Stimulated activated naive CD8-positive, alpha-beta T cell treated with anti-CD3 and anti-CD28 coated beads, Interleukin-15, Interleukin-2, amounts not matched to agents 100 ng/mL and 50 ng/mL, for 24 hours (primary cell): ENCODE measurements around the gene CYP26A1.
"Not testable (repeated sequence)": the region's sequence is repeated elsewhere in the genome, so short reads cannot be mapped to it uniquely, and the experiment has no call there.

Experiments used
- H3K27ac Mint-ChIP-seq: one replicate; pipeline ENCODE4 v1.8.0; 2021; ENCODE audit warnings: mild to moderate bottlenecking, mixed read lengths
- H3K27me3 Mint-ChIP-seq: one replicate; pipeline ENCODE4 v1.8.0; 2021; ENCODE audit warnings: mixed read lengths
- H3K36me3 Mint-ChIP-seq: one replicate; pipeline ENCODE4 v1.8.0; 2021; ENCODE audit warnings: low read depth, mixed read lengths
- H3K4me1 Mint-ChIP-seq: one replicate; pipeline ENCODE4 v1.8.0; 2021; ENCODE audit warnings: low read depth, mixed read lengths
- H3K4me3 Mint-ChIP-seq: one replicate; pipeline ENCODE4 v1.8.0; 2021; ENCODE audit warnings: mild to moderate bottlenecking, mixed read lengths
- H3K9me3 Mint-ChIP-seq: one replicate; pipeline ENCODE4 v1.8.0; 2021; ENCODE audit warnings: mixed read lengths

Gene CYP26A1

GRCh38 chr10:93081834-93082233 is 8.1 kb downstream of the CYP26A1 start:
- H3K4me3 Mint-ChIP-seq = no peak overlapping the region
- H3K27me3 Mint-ChIP-seq = peaks cover 43% of the 10 kb centered on the region
- no peaks in the 10 kb centered on the region for H3K9me3 Mint-ChIP-seq
- no peak overlapping the region for H3K27ac Mint-ChIP-seq
- H3K4me1 Mint-ChIP-seq = peaks cover 3% of the 10 kb centered on the region
- no peaks in the 10 kb centered on the region for H3K36me3 Mint-ChIP-seq

GRCh38 chr10:93083743-93084539 is 10.2 kb downstream of the CYP26A1 start:
- H3K4me1 Mint-ChIP-seq = peaks cover 3% of the 10 kb centered on the region
- no peak overlapping the region for H3K27ac Mint-ChIP-seq
- no peak overlapping the region for H3K4me3 Mint-ChIP-seq
- no peaks in the 10 kb centered on the region for H3K9me3 Mint-ChIP-seq
- no peaks in the 10 kb centered on the region for H3K36me3 Mint-ChIP-seq
- H3K27me3 Mint-ChIP-seq = peaks cover 37% of the 10 kb centered on the region

- no peaks in the 10 kb centered on the region for H3K4me1 Mint-ChIP-seq
- H3K4me3 Mint-ChIP-seq = no peak overlapping the region
- H3K27ac Mint-ChIP-seq = no peak overlapping the region
- no peaks in the 10 kb centered on the region for H3K9me3 Mint-ChIP-seq
- H3K27me3 Mint-ChIP-seq = peaks cover 31% of the 10 kb centered on the region
- no peaks in the 10 kb centered on the region for H3K36me3 Mint-ChIP-seq
These were observed 11.7 kb downstream of the CYP26A1 start for GRCh38 chr10:93085272-93085859.

- no peak overlapping the region for H3K27ac Mint-ChIP-seq
- no peaks in the 10 kb centered on the region for H3K4me1 Mint-ChIP-seq
- no peaks in the 10 kb centered on the region for H3K36me3 Mint-ChIP-seq
- peaks cover 26% of the 10 kb centered on the region for H3K27me3 Mint-ChIP-seq
- H3K4me3 Mint-ChIP-seq = no peak overlapping the region
- no peaks in the 10 kb centered on the region for H3K9me3 Mint-ChIP-seq
These were observed 12.6 kb downstream of the CYP26A1 start for GRCh38 chr10:93086289-93086688.

- Mint-ChIP-seq H3K36me3 (no peaks in the 10 kb centered on the region), H3K9me3 (no peaks in the 10 kb centered on the region), H3K27me3 (peaks cover 19% of the 10 kb centered on the region), H3K4me1 (no peaks in the 10 kb centered on the region), H3K4me3 (no peak overlapping the region), H3K27ac (no peak overlapping the region)
These were observed 14.2 kb downstream of the CYP26A1 start for GRCh38 chr10:93087846-93088245.

- Mint-ChIP-seq H3K9me3 (no peaks in the 10 kb centered on the region), H3K4me1 (no peaks in the 10 kb centered on the region), H3K27ac (no peak overlapping the region), H3K4me3 (no peak overlapping the region), H3K36me3 (no peaks in the 10 kb centered on the region), H3K27me3 (peaks cover 18% of the 10 kb centered on the region)
These were observed 14.8 kb downstream of the CYP26A1 start for GRCh38 chr10:93088466-93088865.

- no peaks in the 10 kb centered on the region for H3K36me3 Mint-ChIP-seq
- no peak overlapping the region for H3K4me3 Mint-ChIP-seq
- no peak overlapping the region for H3K27ac Mint-ChIP-seq
- peaks cover 14% of the 10 kb centered on the region for H3K27me3 Mint-ChIP-seq
- no peaks in the 10 kb centered on the region for H3K9me3 Mint-ChIP-seq
- H3K4me1 Mint-ChIP-seq = no peaks in the 10 kb centered on the region
These were observed 16.9 kb downstream of the CYP26A1 start for GRCh38 chr10:93090619-93091018.

GRCh38 chr10:93091960-93092359 is 18.3 kb downstream of the CYP26A1 start:
- Mint-ChIP-seq H3K9me3 (no peaks in the 10 kb centered on the region), H3K27ac (no peak overlapping the region), H3K4me1 (no peaks in the 10 kb centered on the region), H3K36me3 (no peaks in the 10 kb centered on the region), H3K27me3 (peaks cover 14% of the 10 kb centered on the region), H3K4me3 (no peak overlapping the region)

GRCh38 chr10:93095225-93095624 is 21.5 kb downstream of the CYP26A1 start:
- H3K4me3 Mint-ChIP-seq = no peak overlapping the region
- H3K9me3 Mint-ChIP-seq = no peaks in the 10 kb centered on the region
- H3K4me1 Mint-ChIP-seq = no peaks in the 10 kb centered on the region
- H3K36me3 Mint-ChIP-seq = no peaks in the 10 kb centered on the region
- no peak overlapping the region for H3K27ac Mint-ChIP-seq
- H3K27me3 Mint-ChIP-seq = no peaks in the 10 kb centered on the region

- H3K27me3 Mint-ChIP-seq = no peaks in the 10 kb centered on the region
- H3K36me3 Mint-ChIP-seq = no peaks in the 10 kb centered on the region
- no peaks in the 10 kb centered on the region for H3K4me1 Mint-ChIP-seq
- H3K4me3 Mint-ChIP-seq = no peak overlapping the region
- H3K27ac Mint-ChIP-seq = no peak overlapping the region
- H3K9me3 Mint-ChIP-seq = no peaks in the 10 kb centered on the region
These were observed 23.2 kb downstream of the CYP26A1 start for GRCh38 chr10:93096901-93097300.

GRCh38 chr10:93097386-93097785 is 23.7 kb downstream of the CYP26A1 start:
- no peak overlapping the region for H3K27ac Mint-ChIP-seq
- no peaks in the 10 kb centered on the region for H3K4me1 Mint-ChIP-seq

GRCh38 chr10:93098816-93099215 is 25.1 kb downstream of the CYP26A1 start:
- Mint-ChIP-seq H3K27me3 (no peaks in the 10 kb centered on the region), H3K4me3 (no peak overlapping the region), H3K4me1 (no peaks in the 10 kb centered on the region), H3K36me3 (no peaks in the 10 kb centered on the region), H3K27ac (no peak overlapping the region), H3K9me3 (peaks cover 8% of the 10 kb centered on the region)

More at GRCh38 chr10:93097386-93097785, 23.7 kb downstream of the CYP26A1 start:
- H3K36me3 Mint-ChIP-seq = no peaks in the 10 kb centered on the region
- no peaks in the 10 kb centered on the region for H3K9me3 Mint-ChIP-seq
- no peak overlapping the region for H3K4me3 Mint-ChIP-seq
- no peaks in the 10 kb centered on the region for H3K27me3 Mint-ChIP-seq

- Mint-ChIP-seq H3K4me3 (no peak overlapping the region), H3K27ac (no peak overlapping the region), H3K27me3 (no peaks in the 10 kb centered on the region), H3K4me1 (no peaks in the 10 kb centered on the region), H3K36me3 (no peaks in the 10 kb centered on the region), H3K9me3 (peaks cover 8% of the 10 kb centered on the region)
These were observed 26.0 kb downstream of the CYP26A1 start for GRCh38 chr10:93099670-93100069.

- H3K27ac Mint-ChIP-seq, H3K9me3 Mint-ChIP-seq, H3K4me1 Mint-ChIP-seq, H3K27me3 Mint-ChIP-seq, H3K36me3 Mint-ChIP-seq, H3K4me3 Mint-ChIP-seq: not testable (repeated sequence)
These were observed 27.5 kb downstream of the CYP26A1 start for GRCh38 chr10:93101148-93101547.

- H3K4me3 Mint-ChIP-seq = no peak overlapping the region
- no peaks in the 10 kb centered on the region for H3K36me3 Mint-ChIP-seq
- H3K27me3 Mint-ChIP-seq = no peaks in the 10 kb centered on the region
- no peaks in the 10 kb centered on the region for H3K4me1 Mint-ChIP-seq
- peaks cover 8% of the 10 kb centered on the region for H3K9me3 Mint-ChIP-seq
- no peak overlapping the region for H3K27ac Mint-ChIP-seq
These were observed 30.3 kb downstream of the CYP26A1 start for GRCh38 chr10:93103953-93104352.

- H3K27ac Mint-ChIP-seq = no peak overlapping the region
- no peaks in the 10 kb centered on the region for H3K27me3 Mint-ChIP-seq
- H3K9me3 Mint-ChIP-seq = peaks cover 8% of the 10 kb centered on the region
- H3K4me1 Mint-ChIP-seq = no peaks in the 10 kb centered on the region
- H3K36me3 Mint-ChIP-seq = no peaks in the 10 kb centered on the region
- H3K4me3 Mint-ChIP-seq = no peak overlapping the region
These were observed 33.0 kb downstream of the CYP26A1 start for GRCh38 chr10:93106631-93107072.
